HepG2 (cell line): Measurements from ENCODE around the gene REM2. TPM values are rescaled to one million over a fixed set of nuclear protein-coding genes. Genes with fewer than 3 reads are reported as not detected.

ENCODE experiments used
- ADNP ChIP-seq: sonication (generic); formaldehyde crosslinking; IDR thresholded peaks from 2 replicates; pipeline ENCODE4 v1.4.0; 2020; ENCODE audit warnings: missing genetic modification reagents
- KAT7 ChIP-seq: IDR thresholded peaks from 2 replicates; pipeline ENCODE4 v1.6.1; 2018; ENCODE audit warnings: borderline replicate concordance, missing compliant biosample characterization
- LRRFIP1 ChIP-seq: sonication (generic); formaldehyde crosslinking; conservative IDR thresholded peaks from 2 replicates; pipeline ENCODE4 v1.4.0; 2020; ENCODE audit warnings: missing genetic modification reagents
- NBN ChIP-seq: fragments of 450-650 bp; conservative IDR thresholded peaks from 2 replicates; pipeline ENCODE4 v1.6.1; 2017
- NR1H2 ChIP-seq: sonication (generic); formaldehyde crosslinking; IDR thresholded peaks from 2 replicates; pipeline ENCODE4 v1.8.1; 2022; ENCODE audit warnings: low read depth, missing genetic modification reagents, borderline replicate concordance
- RFX1 ChIP-seq: fragments of 450-650 bp; IDR thresholded peaks from 2 replicates; pipeline ENCODE4 v1.6.1; 2017
- SALL1 ChIP-seq: sonication (generic); formaldehyde crosslinking; IDR thresholded peaks from 2 replicates; pipeline ENCODE4 v1.8.0; 2022; ENCODE audit warnings: mild to moderate bottlenecking, missing genetic modification reagents
- SRF ChIP-seq: IDR thresholded peaks from 2 replicates; pipeline ENCODE4 v1.6.1; 2011; ENCODE audit warnings: mild to moderate bottlenecking, low read depth, low read length, moderate library complexity
- TGIF2 ChIP-seq: IDR thresholded peaks from 2 replicates; pipeline ENCODE4 v1.6.1; 2016; ENCODE audit warnings: control low read depth, missing compliant biosample characterization
- U2AF2 ChIP-seq: fragments of 200-400 bp; formaldehyde crosslinking; IDR thresholded peaks from 2 replicates; pipeline ENCODE4 v1.6.1; 2017; ENCODE audit warnings: low read depth, mild to moderate bottlenecking, low read length
- XRCC5 ChIP-seq: fragments of 200-400 bp; formaldehyde crosslinking; optimal IDR thresholded peaks from 2 replicates; pipeline ENCODE3; 2017; ENCODE audit warnings: mild to moderate bottlenecking, low read length
- YY1 ChIP-seq: IDR thresholded peaks from 2 replicates; pipeline ENCODE4 v1.6.1; 2011; ENCODE audit warnings: low read length, low read depth, moderate library complexity, mild to moderate bottlenecking; ENCODE audit not compliant: insufficient read depth, insufficient replicate concordance
- ZBTB42 ChIP-seq: sonication (generic); formaldehyde crosslinking; IDR thresholded peaks from 2 replicates; pipeline ENCODE4 v1.5.0; 2020; ENCODE audit warnings: mild to moderate bottlenecking, missing genetic modification reagents
- ZNF280D ChIP-seq: sonication (generic); formaldehyde crosslinking; IDR thresholded peaks from 2 replicates; pipeline ENCODE4 v1.5.1; 2020; ENCODE audit warnings: mild to moderate bottlenecking, missing genetic modification reagents
- ZNF281 ChIP-seq: sonication (generic); formaldehyde crosslinking; IDR thresholded peaks from 2 replicates; pipeline ENCODE4 v1.4.0; 2020; ENCODE audit warnings: missing genetic modification reagents, borderline replicate concordance
- ZNF430 ChIP-seq: sonication (generic); formaldehyde crosslinking; IDR thresholded peaks from 2 replicates; pipeline ENCODE4 v1.9.0; 2021; ENCODE audit warnings: mild to moderate bottlenecking, missing genetic modification reagents
- ZNF549 ChIP-seq: sonication (generic); formaldehyde crosslinking; IDR thresholded peaks from 2 replicates; pipeline ENCODE4 v1.5.0; 2020; ENCODE audit warnings: missing genetic modification reagents
- ZNF550 ChIP-seq: sonication (generic); formaldehyde crosslinking; IDR thresholded peaks from 2 replicates; pipeline ENCODE4 v1.4.0; 2020; ENCODE audit warnings: mild to moderate bottlenecking, missing genetic modification reagents, borderline replicate concordance
- ZNF629 ChIP-seq: sonication (generic); formaldehyde crosslinking; conservative IDR thresholded peaks from 2 replicates; pipeline ENCODE4 v1.5.0; 2020; ENCODE audit warnings: missing genetic modification reagents
- ZNF841 ChIP-seq: sonication (generic); formaldehyde crosslinking; IDR thresholded peaks from 2 replicates; pipeline ENCODE4 v1.8.1; 2023; ENCODE audit warnings: missing genetic modification reagents, borderline replicate concordance
- ZNF879 ChIP-seq: sonication (generic); formaldehyde crosslinking; IDR thresholded peaks from 2 replicates; pipeline ENCODE4 v1.8.1; 2023; ENCODE audit warnings: missing genetic modification reagents
- polyA plus RNA-seq, 8 experiments: library from polyadenylated mRNA; depleted of rRNA in 3 of 8; stranded (reverse) in 7 of 8; unstranded in 1 of 8; fragments of >200 nt; fragmentation: Illumina TruSeq in 4 of 8; extraction: Trizol in 4 of 8; gene quantifications; 2 replicates each; pipeline versions ENCODE4 v1.2.1 to v1.2.3, GENCODE V29; 2011 to 2016; ENCODE audit warnings: low read depth in 4 of 8, missing spikeins in 1 of 8, mixed read lengths in 1 of 8; ENCODE audit not compliant: insufficient read depth in 1 of 8
- total RNA-seq, 5 experiments: library from RNA; depleted of rRNA; stranded (reverse); fragments of >200 nt; fragmentation: Illumina TruSeq; extraction: Trizol; gene quantifications; 2 replicates each; pipeline ENCODE4 v1.2.3, GENCODE V29; 2016; ENCODE audit warnings: low read depth in 1 of 5

The REM2 gene
- total and polyA plus RNA-seq, 2 of the 13 experiments (the other 11 are each of a cell fraction or from before 2014, with no cell fraction given), result 0.20 TPM; not detected in 1

- TF ChIP-seq LRRFIP1, result no peak
- TF ChIP-seq SRF, result no peak
- TF ChIP-seq ZNF550 (CRISPR knock-in tag), result no peak
- no peak for TF ChIP-seq NBN
- no peak for TF ChIP-seq ZNF549
- no peak for TF ChIP-seq U2AF2
- TF ChIP-seq SALL1 (CRISPR knock-in tag), result 0 out of 2 replicates have a peak, but pooled peaks have one; percentile 14
- TF ChIP-seq ADNP (CRISPR knock-in tag), result peak; percentile 83
- TF ChIP-seq XRCC5, result peak; percentile 45
- no peak for TF ChIP-seq NR1H2
- TF ChIP-seq ZNF430, result no peak
- TF ChIP-seq ZNF629, result no peak
- no peak for TF ChIP-seq KAT7 (CRISPR knock-in tag)
- TF ChIP-seq ZNF879 (CRISPR knock-in tag), result no peak
- no peak for TF ChIP-seq TGIF2
- peak; percentile 26 for TF ChIP-seq YY1
- TF ChIP-seq ZNF280D (CRISPR knock-in tag), result 0 out of 2 replicates have a peak, but pooled peaks have one; percentile 30
- TF ChIP-seq ZBTB42 (CRISPR knock-in tag), result 0 out of 2 replicates have a peak, but pooled peaks have one; percentile 66
- no peak for TF ChIP-seq ZNF841 (CRISPR knock-in tag)
- TF ChIP-seq ZNF281 (CRISPR knock-in tag), result no peak
- TF ChIP-seq RFX1, result no peak
Observed at GRCh38 chr14:22865424-22866405, 17.3 kb upstream of the REM2 start (continued).
